Activated CD4-positive, alpha-beta T cell treated with anti-CD3 and anti-CD28 coated beads for 24 hours (primary cell): ENCODE measurements around the gene RNF8.

Source experiments
- DNase-seq, 2 donors: peaks; one replicate each; pipeline ENCODE4 v3.0.0-alpha.2; 2020; ENCODE audit warnings: low read depth in 2 of 2

Gene RNF8

DNA sequence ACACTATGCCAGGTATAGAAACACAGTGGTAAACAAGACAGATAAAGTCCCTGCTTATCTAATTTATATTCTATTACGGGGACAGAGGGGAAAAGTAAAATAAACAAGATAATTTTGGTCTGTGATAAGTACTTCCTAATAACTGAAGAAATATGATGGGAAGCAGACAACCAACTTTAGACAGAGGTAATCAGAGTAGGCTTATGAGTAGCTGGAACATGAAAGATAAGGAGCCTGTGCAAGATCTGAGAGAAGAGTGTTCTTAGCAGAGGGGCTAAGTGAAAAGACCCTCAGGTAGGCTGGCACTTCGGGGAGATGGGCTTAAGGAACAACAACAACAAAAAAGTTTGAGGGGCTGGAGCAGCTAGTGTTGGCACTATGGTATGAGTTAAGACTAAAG is 4.1 kb downstream of the RNF8 start:
- DNase-seq = no peak

DNA sequence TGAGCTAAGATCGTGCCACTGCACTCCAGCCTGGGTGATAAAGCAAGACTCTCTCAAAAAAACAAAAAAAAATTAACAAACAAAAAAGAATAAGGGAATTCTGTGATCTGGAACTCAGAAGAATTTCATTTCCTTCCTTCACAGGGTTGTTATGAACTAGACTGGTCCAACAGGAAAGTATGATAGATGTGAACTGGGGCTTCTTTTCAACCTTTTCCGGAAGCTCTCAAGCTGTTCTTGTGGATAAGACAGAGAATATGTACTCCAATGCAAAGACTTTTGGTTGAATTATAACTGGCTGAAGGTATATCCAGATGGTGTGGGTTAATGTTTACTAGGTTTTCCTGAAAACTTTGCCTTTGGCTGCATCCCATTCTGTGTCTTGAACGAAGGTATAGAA is 5.3 kb downstream of the RNF8 start:
- no peak for DNase-seq

DNA sequence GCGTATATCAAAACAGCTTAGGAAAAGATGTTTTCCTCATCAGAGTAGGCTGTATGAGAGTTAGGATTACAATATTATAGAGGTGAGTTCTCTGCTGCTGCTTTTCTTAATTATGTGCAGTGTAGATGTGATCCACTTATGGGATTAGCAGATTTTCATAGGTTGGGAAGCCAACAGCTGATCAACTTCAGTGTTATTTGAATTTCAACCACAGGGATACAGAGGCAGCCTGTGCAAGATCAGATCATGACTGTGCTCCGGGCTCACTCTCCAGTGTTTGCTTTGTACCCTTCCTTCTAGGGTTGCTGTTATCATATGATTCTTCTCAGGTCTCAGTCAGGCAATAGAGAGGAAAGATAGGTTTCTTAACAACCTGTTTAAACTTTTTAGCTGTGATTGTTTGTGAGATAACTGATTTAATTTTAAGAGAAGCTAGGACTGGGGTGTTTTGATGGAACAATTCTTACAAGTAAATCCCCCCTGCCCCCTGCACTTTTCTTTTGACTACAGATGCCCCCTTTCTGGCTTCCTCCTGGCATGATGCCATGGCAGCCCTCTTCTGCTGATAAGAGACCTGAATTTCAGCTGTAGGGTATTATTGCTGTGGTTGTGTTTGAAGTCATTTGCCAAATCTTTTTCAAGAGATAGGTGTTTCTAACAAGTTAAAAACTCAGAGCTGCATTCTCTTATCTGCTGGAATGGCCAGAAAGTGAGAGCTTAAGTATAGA is 8.5 kb downstream of the RNF8 start:
- DNase-seq = no peak

DNA sequence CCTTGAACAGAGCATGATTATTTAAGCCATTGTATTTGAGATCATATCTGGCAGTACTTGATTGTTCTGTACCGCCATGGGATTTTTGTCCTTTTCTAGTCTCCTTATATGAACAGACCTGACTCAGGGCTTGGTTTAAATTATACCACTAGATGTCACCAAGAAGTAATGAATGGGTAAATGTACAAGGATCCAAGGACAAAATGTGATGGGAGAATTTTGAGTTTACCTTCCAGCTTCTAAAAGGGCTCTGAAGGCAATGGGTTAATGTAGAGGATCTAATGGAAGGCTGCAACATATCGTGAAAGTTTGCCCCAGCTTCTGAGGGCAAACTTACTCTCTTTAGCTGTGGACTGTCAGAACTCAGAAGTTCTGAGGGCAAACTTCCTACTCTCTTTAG is 12.0 kb downstream of the RNF8 start:
- no peak for DNase-seq

DNA sequence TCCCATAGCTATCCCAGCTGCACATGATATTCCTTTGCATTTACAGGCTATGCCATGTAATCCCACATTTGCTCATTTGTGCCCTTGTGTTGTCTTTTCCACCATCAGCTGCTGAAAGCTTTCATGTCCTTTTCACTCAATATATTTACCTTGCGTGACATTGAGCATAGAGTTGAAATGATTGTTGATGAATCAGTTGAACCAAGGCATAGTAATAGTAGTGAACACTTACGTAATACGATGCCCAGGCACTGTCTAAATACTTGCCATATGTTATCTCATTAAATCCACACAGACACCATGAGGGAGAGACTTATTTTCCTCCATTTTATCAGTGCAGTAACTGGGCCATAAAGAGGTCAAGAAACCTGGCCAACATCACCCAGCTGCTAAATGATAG is 13.1 kb downstream of the RNF8 start:
- no peak for DNase-seq

DNA sequence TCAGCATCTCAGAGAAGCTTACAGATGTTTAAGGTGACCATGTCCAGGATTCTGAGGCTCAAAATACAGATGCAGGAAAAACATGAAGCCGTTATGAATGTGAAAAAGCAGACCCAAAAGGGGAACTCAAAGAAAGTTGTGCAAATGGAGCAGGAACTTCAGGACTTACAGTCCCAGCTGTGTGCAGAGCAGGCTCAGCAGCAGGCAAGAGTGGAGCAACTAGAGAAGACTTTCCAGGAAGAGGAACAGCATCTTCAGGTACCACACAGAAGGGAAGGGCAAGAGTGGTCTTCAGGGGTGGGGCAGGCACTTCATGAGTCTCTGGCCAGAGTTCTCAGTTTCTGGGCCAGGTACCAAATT is 15.2 kb downstream of the RNF8 start:
- no peak for DNase-seq

DNA sequence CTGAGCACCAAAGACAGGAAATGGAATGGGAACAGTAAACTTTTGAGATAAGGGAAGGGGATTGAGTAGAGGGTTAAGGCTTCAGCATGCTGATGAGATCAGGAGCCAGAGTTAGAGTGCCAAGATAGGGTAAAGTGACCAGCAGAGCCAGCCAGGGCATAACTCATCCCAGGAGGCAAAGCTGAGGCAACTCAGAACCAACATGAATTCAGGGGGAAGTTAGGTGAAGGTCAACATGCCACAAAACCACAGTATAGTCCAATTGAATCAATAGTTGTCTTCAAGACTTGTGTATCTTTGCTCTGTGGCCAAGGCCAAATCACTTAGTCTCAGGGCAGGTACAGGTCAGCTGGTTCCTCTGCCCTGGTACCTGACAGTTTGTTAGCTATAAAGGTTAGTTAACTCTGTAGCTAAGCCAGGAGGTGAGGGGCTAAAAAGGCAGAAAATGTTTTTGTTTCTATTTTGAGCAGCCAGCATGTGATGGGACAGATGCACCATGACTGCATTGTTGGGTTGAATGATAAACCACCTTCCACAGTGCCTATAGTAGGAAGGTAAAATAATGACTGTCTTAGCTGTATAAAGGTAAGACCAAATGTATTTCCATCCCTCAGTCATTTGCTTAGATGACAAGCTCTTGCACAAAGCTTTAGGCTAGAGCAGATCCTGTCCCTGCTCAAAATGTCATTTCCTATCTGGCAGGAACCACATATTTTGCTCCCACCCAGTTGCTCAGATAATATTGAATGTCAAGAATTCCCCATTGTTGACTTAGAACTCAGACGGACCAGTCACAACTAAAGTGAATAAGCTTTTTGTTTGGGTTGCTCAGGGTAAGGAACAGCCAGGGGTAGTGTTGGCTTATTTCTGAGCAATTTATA is 15.8 kb downstream of the RNF8 start:
- no peak for DNase-seq

DNA sequence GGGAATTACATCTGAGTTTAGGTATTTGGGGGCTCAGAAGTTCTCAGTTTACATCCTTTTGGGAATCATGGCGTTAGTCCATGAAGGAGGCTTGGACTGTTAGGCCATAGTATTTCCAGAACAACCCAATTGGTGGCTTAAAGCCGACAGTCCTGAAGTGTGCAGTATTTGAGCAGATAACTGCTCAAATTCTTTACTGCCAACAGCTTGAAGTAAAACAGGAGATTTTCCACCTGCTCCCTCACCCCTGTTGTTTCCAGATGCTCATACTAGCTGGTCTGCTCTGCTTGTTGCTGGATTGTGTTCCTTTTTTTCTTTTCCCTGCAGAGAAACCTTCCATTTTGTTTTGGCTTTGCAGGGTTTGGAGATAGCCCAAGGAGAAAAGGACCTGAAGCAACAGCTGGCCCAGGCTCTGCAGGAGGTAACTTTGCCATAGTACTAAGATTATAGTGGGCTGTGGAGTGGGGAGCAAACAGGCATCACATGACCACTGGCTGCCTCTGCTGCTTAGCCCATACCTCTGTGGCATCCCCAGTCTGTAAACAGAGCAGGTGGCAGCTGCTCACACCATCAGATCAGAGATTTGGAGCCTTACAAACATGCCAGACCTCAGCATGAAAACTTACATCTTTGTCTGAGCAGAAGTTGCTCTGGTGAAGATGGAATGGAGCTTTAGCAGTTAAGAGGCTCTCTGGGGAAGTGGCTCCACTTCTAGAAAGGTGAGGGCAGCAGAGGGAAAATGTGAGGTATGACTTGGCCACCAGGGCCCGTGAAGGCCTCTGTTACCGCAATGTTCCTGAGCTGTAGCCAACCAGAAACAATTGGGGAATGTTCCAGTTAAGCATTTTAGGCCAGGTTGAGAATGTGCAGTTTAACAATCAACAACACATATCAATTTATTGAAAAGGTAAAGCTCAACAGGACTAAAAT is 17.6 kb downstream of the RNF8 start:
- DNase-seq = no peak

DNA sequence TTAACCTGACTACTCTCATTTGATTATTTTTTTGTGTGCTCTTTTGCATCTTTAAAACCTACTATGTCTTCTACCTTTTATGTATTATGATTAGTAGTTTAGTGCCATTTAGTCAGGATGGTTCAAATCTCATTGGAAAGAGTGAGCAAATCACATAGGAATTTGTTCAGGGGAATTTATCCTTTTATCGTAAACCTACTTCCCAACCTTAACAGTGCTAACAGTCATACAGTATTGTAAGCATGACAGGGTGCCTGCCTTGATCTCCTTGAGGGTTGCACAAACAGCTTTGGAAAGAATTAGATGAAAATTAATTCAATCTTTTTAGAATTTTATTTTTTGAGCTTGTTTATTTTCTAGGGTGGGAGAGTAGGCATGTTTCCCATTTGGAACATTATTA is 18.3 kb downstream of the RNF8 start:
- DNase-seq = no peak

DNA sequence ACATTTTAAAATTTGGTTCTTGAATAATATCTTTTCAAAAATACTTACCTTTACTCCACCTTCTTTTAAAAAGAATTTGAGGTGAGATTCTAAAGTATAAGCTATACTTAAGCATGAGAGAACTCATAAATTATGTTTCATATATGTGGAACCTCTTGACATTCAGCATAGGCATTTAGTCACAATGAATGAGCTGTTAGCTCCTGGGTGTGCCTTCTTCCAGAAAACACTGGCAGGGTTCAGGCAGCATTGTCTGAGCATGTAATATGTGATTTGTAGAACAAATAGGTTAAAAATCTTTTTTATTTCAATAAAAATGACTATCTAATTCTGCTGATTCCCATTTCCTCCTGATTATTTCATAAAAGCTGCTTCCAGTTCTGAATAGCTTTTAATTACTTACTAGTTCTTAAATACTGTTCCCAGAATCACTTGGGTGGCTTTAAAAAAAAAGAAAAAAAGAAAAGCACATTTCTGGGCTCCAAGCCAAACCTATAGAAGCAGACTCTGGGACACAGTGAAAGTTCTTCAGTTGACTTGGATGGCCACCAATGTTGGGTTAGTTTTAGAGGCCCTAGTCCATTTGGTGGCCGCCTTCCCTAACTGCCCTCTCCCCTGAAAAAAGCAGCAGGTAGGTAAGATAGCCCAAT is 20.2 kb downstream of the RNF8 start:
- DNase-seq = no peak

DNA sequence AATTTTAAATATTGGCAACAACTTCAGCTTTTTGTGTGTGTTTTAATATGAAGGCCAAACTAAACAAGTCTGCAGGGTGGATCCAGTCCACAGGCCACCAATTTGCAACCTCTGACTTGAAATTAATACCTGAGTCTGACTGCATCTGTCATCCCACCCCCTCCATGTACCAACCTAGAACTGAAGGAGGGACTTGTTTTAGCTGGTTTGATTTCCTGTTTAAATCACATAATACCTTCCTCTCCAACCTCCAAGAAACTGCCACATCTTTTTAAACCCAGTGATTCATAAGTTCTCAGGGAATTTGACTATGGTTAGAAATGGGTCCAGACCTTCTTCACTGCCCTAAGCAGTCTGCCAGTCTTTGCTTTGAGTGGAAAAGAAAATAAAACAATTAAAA is 21.6 kb downstream of the RNF8 start:
- no peak for DNase-seq

DNA sequence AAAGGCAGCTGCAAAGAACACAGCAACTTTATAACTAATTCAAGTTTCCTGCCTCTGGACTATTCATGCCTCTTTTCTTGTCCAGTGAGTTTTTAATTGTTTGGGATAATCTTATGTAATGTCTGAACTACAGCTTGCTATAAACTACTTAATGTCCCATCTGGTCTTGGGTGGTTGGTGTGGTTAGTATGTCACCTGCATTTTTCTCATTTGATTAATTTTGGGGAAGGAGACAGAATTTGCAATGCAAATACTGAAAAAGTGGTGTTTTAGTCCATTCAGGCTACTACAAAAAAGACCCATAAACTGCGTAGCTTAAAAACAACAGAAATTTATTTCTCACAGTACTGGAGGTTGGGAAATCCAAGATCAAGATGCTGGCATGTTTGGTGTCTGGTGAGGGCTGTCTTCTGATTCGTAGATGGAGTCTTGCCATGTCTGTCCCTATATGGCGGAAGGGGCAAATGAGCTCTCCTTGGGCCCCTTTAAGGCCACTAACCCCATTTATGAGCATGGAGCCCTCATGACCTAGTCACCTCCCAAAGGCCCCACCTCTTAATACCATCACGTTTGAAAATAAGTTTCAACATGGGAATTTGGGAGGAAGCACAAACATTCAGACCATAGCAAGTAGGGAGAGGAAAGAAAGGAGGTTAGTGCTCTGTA is 22.4 kb downstream of the RNF8 start:
- DNase-seq = no peak

DNA sequence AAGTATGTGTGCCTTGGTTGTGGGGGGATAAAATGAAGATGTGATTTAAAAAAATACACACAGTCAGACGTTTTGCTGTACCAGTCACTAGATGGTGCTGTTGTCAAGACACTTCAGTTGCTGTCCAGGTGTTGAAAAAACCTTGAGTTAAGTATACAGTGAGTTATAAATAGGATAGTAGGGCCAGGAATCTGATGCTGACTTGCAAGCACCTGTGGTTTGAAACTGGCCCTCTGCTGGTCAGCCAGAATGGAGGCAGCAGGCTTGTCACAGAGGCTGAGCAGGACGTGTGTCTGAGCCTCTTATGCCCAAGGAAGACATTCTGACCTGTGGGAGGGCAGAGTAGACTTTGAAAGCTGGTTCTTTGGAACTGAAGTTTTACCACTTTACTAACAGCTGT is 27.8 kb downstream of the RNF8 start:
- peak in 1 of 2 donors; percentile 2 for DNase-seq

DNA sequence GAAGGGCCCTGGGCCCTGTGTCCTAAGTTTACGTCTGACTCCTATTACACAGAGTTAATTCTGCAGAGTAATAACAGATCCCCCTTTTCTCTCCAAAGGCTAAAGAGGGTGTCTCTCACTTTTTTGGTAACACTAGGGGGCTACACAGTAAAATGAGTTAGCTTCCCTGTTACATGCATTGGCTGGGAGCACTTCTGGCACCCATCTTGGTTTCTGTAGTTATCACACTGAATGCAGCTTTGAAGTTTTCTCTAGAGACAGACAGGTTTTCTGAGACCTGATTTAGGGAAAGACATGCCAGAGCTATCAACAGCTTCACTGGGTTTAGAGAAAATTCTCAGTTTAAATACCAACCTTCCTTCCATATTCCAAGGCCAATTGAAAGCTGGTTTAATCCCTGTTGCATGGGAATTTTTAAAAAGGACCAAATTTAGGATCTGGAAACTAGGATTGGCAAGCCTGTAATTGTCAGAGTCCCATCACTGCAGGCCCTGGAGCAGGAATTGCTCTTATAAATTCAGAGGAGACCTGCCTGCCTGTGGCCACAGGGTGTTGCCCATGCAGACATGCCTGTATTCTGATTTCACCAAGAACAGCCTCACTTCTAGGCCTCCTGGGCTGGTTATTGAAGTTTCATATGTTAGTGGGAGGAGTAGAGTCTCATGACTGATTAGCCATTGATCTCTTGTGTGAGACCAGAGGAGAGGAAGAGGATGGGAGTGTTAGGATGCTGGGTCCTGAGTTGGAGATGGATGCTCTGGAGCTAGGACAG is 29.4 kb downstream of the RNF8 start:
- no peak for DNase-seq

DNA sequence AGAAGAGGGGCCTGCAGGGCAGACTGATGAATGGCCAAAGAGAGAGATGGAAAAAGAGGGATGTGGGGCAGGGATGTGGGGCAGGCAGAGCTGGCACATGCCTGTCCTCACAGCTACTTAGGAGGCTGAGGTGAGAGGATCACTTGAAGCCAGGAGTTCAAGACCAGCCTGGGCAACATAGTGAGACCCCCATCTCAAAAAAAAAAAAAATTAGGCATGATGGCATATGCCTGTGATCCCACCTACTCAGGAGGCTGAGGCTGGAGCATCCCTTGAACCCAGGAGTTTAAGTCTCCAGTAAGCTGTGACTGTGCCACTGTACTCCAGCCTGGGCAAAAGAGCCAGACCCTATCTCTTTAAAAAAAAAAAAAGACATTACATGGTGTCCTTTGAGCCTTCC is 34.8 kb downstream of the RNF8 start:
- DNase-seq = no peak

DNA sequence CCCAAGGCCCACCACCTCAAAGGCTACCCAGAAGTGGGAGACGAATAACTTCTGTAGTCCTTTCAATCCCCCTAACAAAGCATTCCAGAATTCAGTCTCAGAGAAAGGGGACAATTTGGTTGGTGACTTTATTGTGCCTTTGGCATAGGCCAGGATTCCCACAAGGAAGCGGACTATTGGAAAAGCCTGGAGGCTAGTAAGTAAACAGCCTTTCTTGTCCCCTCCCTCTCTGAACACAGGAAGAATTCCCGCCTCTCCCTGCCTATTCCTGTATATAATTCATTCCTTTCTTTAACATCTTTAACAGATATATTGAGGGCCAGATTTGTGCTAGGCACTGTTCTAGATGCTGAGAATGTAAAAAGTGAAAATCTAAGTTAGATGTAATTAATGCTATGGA is 36.1 kb downstream of the RNF8 start:
- no peak for DNase-seq

DNA sequence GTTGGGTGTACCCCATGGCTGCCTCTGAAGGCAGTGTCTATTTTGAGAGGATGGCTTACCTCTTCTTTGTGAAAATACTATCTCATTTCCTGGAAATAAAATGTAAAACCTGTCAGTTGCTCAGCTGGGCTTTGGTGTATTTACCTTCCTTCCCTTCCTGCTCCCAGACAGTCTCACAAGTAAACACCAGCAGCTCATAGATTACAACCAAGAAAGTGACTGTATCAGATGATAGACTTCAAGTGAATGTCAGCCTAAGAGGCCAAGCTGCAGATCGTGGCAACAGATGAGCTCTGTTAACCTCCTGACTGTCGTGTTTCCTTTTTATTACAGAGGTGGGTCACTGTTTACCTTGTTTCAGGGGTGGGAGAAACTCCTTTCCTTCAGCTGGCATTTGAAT is 37.3 kb downstream of the RNF8 start:
- no peak for DNase-seq

DNA sequence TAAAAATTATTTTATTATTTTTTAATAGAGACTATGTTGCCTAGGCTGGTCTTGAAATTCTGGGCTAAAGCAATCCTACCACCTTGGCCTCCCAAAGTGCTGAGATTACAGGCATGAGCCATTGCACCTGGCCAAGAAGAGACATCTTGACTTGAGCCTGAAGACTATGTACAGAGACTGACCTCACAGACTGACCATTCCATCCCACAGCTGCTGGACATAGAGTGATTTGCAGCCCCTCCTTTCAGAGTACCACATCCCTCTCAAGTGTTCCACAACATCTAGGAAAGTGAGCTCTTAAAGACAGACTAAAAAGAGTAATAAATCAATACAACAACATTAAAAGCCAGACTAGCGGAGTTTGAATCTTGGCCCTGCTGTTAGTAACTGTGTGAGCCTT is 39.0 kb downstream of the RNF8 start:
- DNase-seq = no peak

DNA sequence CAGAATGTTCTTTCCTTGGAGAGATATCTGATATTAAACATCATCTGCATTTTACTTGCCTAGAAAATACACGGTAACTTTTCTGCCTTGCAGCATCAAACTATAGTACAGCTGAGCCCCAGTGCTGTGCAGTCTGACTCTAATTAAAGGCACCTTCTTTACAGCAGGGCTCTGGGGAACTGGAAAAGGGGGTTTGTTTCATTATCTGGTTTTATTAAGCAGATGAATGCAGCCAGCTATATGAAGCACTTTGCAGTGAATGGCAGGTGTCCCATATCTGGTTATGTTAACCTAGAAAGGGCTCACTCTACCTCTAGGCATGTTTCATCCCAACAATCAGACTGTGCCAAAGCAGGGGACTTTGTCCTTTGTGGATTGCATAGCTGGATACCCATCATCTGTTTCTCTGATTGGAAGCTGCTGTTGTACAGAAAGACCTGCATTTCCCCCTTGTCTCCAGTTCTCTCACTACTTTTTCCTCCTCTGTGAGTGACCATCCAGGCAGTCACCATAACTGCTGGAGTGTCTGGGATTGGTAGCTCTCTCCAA is 39.7 kb downstream of the RNF8 start:
- DNase-seq = no peak

DNA sequence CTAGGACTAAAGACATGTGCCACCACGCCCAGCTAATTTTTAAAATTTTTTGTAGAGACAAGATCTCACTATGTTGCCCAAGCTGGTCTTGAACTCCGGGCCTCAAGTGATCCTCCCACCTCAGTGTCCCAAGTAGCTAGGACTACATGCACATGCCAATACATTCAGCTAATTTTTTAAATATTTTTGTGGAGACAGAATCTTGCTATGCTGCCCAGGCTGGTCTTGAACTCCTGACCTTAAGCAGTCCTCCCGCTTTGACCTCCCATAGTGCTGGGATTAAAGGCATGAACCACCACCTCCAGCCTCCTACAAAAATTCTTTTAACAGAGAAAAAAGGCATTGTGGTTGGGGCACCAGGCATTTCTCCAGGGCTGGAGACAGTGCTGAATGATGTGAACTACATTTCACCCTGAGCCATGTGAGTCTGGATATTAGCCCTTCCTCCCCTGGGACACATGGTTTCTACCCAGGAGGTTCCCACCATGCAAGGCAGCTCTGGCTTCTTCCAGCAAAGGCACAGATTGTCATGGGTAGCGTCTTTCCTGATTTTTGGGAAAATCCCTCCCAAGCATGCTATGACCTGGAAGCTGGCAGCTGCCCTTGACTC is 42.9 kb downstream of the RNF8 start:
- no peak for DNase-seq
